GM19035 (cell line): ENCODE data around the gene ZNF536.

Experiments used
- ATAC-seq: cut with Tn5 transposase; IDR thresholded peaks from one replicate; pipeline ENCODE4 v1.9.1; 2021; ENCODE audit not compliant: unreplicated experiment

The ZNF536 gene

GRCh38 chr19:30555075-30555790, 183.0 kb downstream of the ZNF536 start:
- ATAC-seq = no peak

GRCh38 chr19:30555791-30556110, 183.6 kb downstream of the ZNF536 start:
- no peak for ATAC-seq

GRCh38 chr19:30556230-30556711, 184.1 kb downstream of the ZNF536 start:
- ATAC-seq = no peak

- ATAC-seq = no peak
Observed at GRCh38 chr19:30557212-30557611, 185.0 kb downstream of the ZNF536 start.

- no peak for ATAC-seq
Observed at GRCh38 chr19:30557927-30558557, 185.9 kb downstream of the ZNF536 start.

GRCh38 chr19:30558793-30559192, 186.6 kb downstream of the ZNF536 start:
- ATAC-seq = no peak

DNA sequence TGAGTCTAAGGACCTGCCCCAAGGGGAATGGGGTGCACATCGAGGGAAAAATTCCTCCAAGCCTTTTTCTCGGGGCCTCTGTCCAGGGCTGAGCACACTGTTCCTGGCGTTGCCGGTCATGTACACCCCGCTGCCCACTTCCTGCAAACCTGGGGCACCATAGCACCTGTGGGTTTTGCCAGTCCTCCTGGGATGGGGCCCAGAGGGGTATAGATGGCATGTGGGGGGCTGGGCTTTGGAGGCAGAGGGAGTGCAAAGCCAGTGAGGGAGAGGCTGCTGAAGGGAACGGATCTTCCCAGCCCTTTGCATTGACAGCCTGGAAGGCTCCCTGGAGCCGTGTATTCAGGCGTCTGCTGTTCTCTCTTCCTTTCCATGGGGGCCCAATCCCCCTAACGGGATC, 187.3 kb downstream of the ZNF536 start:
- ATAC-seq = no peak

DNA sequence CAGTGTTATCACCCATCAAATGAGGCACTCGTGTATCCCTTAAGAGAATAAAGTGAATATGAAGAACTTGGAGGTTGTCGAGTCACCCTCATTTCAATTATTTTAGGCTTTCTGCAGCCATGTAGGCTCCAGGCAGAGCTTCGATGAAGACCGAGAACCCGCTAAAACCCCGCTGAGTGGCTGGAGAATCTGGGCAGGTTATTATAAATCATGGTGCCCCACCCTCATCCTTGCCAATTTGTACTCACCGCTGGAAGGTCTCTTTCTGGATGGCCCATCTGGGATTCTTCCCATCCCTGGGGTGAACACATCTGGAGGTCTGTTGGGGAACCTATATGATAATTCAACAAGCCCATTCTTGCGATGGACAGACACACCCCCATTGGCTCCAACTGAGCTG, 190.8 kb downstream of the ZNF536 start:
- no peak for ATAC-seq

DNA sequence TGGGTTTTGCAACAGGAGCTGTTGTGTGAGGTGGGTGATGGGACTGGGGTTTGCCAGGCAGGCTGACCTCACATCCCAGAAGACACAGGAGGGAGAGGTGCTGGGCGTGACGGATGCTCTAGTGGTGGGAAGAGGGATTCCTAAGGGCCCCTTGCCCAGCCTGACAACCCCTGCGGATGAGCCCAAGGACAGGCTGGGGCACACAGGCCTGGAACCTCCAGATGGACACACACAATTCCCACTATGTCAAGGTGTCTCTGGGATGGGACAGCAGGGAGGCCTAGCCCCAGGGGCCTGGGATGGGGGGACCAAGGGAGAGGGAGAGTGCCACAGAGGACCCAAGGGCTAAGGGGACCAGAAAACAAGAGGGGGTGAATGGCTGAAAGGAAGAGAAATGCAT, 191.5 kb downstream of the ZNF536 start:
- no peak for ATAC-seq

GRCh38 chr19:30564551-30565011, 192.4 kb downstream of the ZNF536 start:
- no peak for ATAC-seq

DNA sequence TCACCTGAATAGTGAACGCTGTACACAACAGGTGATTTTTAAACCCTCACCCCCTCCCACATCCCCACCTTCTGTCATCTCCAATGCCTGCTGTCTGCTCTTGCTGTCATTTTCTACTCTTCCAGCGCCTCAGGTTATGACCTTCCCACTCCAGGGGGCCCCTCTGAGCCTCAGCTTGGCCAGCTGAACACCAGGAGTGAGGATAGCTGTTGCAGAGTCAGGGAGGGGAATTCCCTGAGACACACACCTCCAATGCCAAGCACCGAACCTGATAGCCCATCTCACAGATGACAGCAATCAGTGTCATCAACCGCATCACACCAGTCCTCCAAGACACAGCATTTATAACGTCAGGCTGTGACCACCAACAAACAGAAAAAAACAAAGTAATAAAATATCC, 193.5 kb downstream of the ZNF536 start:
- no peak for ATAC-seq

- ATAC-seq = no peak
Observed at GRCh38 chr19:30566681-30567420, 194.7 kb downstream of the ZNF536 start.

DNA sequence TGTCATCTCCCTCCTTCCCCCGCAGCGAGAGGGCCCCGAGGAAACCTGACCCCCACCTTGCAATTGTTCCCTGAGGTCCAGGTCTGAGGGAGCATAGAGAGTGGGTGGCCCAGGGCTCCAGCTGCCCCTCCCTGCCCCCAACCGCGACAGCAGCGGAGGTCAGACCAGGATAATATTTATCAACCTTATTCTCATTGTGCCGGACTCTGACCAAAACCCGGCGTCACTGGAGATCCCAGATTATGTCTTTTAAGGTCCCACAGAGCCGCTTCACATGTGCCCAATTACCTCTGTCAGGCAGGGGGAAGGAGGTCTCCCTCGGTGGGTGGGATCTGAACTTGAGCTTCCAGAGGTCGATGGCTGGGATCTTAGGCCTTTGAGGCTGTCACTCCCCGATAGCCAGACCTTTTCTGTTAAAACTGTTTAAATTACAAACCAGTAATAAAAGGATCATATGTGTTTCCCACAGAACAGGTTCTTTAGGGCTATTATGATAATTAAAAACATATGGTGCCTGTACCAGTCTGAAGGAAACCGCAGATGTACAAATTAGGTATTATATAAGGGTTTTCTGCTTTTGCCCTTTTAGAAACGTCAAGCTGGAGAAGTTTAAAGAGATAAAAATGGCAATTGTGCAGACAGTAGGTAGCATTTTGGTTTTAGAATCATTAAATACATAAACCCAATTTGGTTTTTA, 195.5 kb downstream of the ZNF536 start:
- no peak for ATAC-seq

DNA sequence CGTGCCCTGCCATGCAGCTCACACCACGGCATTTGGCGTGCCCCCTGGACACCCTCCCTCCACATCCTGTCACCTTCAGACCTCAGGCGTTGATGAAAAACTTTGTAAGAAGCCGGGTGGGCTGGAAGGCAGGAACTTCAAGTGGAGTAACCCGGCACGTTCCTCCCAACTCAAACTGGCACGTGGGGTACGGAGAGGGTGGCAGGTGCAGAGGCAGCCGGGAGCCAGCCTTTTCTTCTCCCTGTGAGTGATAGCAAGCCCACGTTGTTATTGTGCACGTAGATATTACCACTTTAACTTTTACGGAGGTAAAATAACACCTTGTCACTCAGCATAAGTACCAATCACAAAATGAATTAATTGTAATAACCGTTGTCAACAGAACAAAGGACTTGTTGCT, 198.0 kb downstream of the ZNF536 start:
- no peak for ATAC-seq

DNA sequence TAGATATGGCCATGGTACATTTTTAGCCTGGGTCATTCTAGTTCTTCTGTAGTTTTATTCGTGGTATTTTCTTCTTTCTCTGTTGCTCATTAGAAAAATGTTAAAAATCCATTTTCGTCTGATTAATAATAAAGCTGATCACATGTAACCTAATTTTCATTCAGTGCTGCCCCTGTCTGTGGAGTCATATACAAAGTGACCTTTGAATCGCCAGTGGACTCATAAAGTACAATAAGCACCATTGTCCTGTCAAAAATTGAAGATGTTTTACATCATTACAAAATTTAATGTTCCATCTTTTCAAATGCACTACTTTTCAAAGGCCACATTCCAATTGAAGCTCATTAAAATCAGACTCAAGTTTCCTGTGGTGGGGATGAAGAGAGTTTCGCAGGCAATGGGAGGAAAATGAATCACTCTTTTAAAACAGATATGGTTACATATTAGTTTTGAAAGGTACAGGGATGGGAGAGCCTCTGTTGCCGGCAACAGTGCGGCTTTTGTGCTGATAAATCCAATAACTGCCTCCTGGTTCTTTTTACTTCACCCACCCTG, 205.4 kb downstream of the ZNF536 start:
- no peak for ATAC-seq

DNA sequence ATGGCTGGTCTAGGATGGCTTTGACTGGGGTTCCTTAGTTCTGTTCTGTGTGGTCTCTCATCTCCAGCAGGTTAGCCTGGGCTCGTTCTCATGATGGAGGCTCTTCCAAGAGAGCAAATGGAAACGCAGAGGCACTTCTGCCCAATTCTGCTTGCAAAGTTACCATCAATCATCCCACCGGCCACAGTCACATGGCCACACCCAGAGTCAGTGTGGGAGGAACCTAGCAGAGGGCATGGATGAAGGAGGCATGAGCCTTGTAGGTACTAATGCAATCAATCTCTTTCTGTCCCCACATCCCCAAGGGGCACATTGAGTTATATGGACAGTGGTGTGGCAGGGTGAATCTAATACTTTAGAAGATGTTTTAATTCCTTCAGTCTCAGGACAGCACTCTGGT, 207.2 kb downstream of the ZNF536 start:
- no peak for ATAC-seq

DNA sequence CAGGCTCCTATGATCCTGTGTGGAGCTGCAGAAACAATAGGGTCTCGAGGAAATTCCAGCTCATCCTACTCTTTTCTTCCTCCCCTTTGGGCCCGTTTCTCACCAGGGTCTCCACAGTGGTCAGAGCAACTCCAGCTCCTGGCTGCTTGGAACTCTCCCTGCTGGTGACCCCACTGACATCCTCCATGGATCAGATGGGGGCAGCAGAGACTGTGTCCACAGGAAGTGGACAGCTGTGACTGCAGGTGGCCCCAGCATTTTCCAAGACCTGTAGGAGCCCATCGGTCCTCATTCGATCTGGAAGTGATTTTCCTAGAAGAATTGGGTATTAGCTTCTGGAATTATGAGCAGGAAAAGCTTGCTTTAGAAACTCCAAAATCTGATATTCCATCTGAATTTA, 208.5 kb downstream of the ZNF536 start:
- ATAC-seq = no peak

GRCh38 chr19:30584090-30584489, 211.9 kb downstream of the ZNF536 start:
- ATAC-seq = no peak

GRCh38 chr19:30587869-30588268, 215.7 kb downstream of the ZNF536 start:
- no peak for ATAC-seq

- no peak for ATAC-seq
Observed at GRCh38 chr19:30590596-30591229, 218.5 kb downstream of the ZNF536 start.

- no peak for ATAC-seq
Observed at GRCh38 chr19:30593356-30593755, 221.2 kb downstream of the ZNF536 start.
